ENCODE data around the gene MAP3K7CL. TPM values are rescaled to one million over a fixed set of nuclear protein-coding genes. Genes with fewer than 3 reads are reported as not detected.
A peak's percentile ranks its signal among the peaks of the same experiment; 100 is the strongest.

The MAP3K7CL gene
- total RNA-seq, 1 donor from 2014 or later = 67.3 TPM

DNA sequence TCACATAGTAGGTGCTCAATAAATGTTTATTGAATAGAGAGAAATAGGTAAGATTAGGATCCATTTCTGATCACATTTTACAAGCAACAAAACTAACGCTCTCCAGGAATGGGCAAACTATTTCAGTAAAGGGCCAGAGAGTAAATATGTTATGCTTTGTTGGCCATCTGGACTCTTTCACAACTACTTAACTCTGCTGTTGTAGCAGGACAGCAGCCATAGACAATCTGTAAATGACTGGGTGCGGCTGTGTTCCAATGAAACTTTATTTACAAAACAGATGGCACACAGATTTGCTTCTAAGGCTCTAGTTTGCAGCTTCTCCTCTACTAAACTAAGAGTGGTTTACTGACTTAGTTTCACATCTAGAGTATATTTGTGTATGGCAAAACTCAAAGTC, 85.3 kb downstream of the MAP3K7CL start:
- Histone ChIP-seq H4K20me1 (ENCODE audit: insufficient read depth, low read length) (no peaks in the 10 kb centered on the region), H3K9ac (ENCODE audit: low read length) (no peak overlapping the region), H3K4me3 (ENCODE audit: insufficient read depth, low read depth, low read length) (no peak overlapping the region), H3K4me1 (ENCODE audit: insufficient read depth, low read length) (peaks cover 23% of the 10 kb centered on the region), H3K27me3 (ENCODE audit: insufficient read depth, low read length) (no peaks in the 10 kb centered on the region), H3K9me3 (ENCODE audit: insufficient read depth, low read depth, low read length) (peaks cover 6% of the 10 kb centered on the region), H2AFZ (ENCODE audit: low read depth, low read length) (no peak overlapping the region), H3K36me3 (ENCODE audit: insufficient read depth, low read length) (no peaks in the 10 kb centered on the region), H3K27ac (ENCODE audit: low read depth, low read length) (no peak overlapping the region), H3K79me2 (ENCODE audit: insufficient read depth, low read length) (no peaks in the 10 kb centered on the region), H3K4me2 (ENCODE audit: low read length) (no peak overlapping the region)
- Mint-ChIP-seq H3K27ac (ENCODE audit: unreplicated experiment) (no peak overlapping the region), H3K36me3 (ENCODE audit: low read depth, unreplicated experiment) (no peaks in the 10 kb centered on the region), H3K9me3 (ENCODE audit: unreplicated experiment) (peaks cover 3% of the 10 kb centered on the region), H3K4me3 (ENCODE audit: unreplicated experiment) (no peak overlapping the region), H3K27me3 (ENCODE audit: low read depth, unreplicated experiment) (no peaks in the 10 kb centered on the region), H3K4me1 (ENCODE audit: low read depth, unreplicated experiment) (peaks cover 13% of the 10 kb centered on the region)
- FAIRE-seq (no peak), DNase-seq (ENCODE audit: low read depth) (no peak)
- TF ChIP-seq, protein P1, sequence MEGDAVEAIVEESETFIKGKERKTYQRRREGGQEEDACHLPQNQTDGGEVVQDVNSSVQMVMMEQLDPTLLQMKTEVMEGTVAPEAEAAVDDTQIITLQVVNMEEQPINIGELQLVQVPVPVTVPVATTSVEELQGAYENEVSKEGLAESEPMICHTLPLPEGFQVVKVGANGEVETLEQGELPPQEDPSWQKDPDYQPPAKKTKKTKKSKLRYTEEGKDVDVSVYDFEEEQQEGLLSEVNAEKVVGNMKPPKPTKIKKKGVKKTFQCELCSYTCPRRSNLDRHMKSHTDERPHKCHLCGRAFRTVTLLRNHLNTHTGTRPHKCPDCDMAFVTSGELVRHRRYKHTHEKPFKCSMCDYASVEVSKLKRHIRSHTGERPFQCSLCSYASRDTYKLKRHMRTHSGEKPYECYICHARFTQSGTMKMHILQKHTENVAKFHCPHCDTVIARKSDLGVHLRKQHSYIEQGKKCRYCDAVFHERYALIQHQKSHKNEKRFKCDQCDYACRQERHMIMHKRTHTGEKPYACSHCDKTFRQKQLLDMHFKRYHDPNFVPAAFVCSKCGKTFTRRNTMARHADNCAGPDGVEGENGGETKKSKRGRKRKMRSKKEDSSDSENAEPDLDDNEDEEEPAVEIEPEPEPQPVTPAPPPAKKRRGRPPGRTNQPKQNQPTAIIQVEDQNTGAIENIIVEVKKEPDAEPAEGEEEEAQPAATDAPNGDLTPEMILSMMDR (IDR thresholded peaks at IDR 0.05; ENCODE audit: insufficient read depth, low read depth, low read length) = no peak
- TF ChIP-seq EZH2 (IDR thresholded peaks at IDR 0.05; ENCODE audit: insufficient read depth, low read length) = no peak

DNA sequence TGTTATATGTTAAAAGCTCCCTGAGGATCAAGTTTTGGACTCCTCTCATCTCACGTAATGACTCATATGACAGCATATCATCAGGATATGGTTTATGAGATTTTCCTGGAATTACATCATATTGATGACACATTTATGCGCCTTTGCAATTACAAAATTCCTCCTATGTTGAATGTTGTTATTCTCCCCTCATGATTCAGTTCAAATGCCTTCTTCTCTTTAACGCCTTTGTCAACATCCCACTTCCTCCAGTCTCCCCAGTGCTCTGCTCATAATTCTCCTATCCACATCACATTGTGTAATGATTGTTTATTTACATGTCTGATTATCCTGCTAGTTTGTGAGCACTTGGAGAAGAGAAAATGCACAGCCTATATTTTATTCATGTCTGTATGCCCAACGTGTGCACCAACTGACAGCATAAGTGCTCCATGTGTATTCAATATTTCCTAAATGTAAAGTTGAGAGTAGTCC, 87.4 kb downstream of the MAP3K7CL start:
- H3K9me3 Mint-ChIP-seq (ENCODE audit: unreplicated experiment) = peaks cover 3% of the 10 kb centered on the region
- H3K27me3 ChIP-seq (ENCODE audit: insufficient read depth, low read length) = no peaks in the 10 kb centered on the region
- no peaks in the 10 kb centered on the region for H3K79me2 ChIP-seq (ENCODE audit: insufficient read depth, low read length)
- peaks cover 6% of the 10 kb centered on the region for H3K9me3 ChIP-seq (ENCODE audit: insufficient read depth, low read depth, low read length)
- peaks cover 18% of the 10 kb centered on the region for H3K4me1 Mint-ChIP-seq (ENCODE audit: low read depth, unreplicated experiment)
- H3K27me3 Mint-ChIP-seq (ENCODE audit: low read depth, unreplicated experiment) = no peaks in the 10 kb centered on the region
- peak overlapping the region; percentile 60 for H3K9ac ChIP-seq (ENCODE audit: low read length)
- no peaks in the 10 kb centered on the region for H4K20me1 ChIP-seq (ENCODE audit: insufficient read depth, low read length)
- H3K36me3 Mint-ChIP-seq (ENCODE audit: low read depth, unreplicated experiment) = no peaks in the 10 kb centered on the region
- FAIRE-seq (peak; percentile 94), DNase-seq (ENCODE audit: low read depth) (peak; percentile 97)
- H3K4me2 ChIP-seq (ENCODE audit: low read length) = peak overlapping the region; percentile 39
- no peak overlapping the region for H3K27ac Mint-ChIP-seq (ENCODE audit: unreplicated experiment)
- no peak for TF ChIP-seq EZH2 (IDR thresholded peaks at IDR 0.05; ENCODE audit: insufficient read depth, low read length)
- TF ChIP-seq, protein P1 (IDR thresholded peaks at IDR 0.05; ENCODE audit: insufficient read depth, low read depth, low read length) = no peak
- H3K36me3 ChIP-seq (ENCODE audit: insufficient read depth, low read length) = no peaks in the 10 kb centered on the region
- H3K4me3 ChIP-seq (ENCODE audit: insufficient read depth, low read depth, low read length) = no peak overlapping the region
- no peak overlapping the region for H3K4me3 Mint-ChIP-seq (ENCODE audit: unreplicated experiment)
- H2AFZ ChIP-seq (ENCODE audit: low read depth, low read length) = no peak overlapping the region
- H3K4me1 ChIP-seq (ENCODE audit: insufficient read depth, low read length) = peaks cover 38% of the 10 kb centered on the region
- peak overlapping the region; percentile 99 for H3K27ac ChIP-seq (ENCODE audit: low read depth, low read length)

DNA sequence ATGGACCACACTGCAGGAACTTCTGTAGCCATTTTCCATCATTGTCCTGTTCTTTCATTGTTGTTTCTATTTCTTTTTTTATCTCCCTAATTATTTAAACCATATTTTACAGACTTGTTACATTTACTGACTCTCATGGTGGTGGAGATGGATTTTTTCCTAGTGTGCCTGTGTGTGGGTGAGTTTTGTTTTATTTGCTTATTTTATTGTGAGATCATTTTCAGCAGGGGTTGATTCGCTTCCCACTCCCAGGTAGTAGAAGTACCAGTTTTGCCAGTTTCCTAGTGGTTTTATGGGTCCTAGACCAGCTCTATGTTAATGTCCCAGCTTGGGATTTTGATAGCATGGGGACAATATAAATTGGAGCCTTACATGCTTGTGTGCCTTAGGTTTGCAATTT, 88.3 kb downstream of the MAP3K7CL start:
- Mint-ChIP-seq H3K27me3 (ENCODE audit: low read depth, unreplicated experiment) (no peaks in the 10 kb centered on the region), H3K9me3 (ENCODE audit: unreplicated experiment) (peaks cover 3% of the 10 kb centered on the region), H3K27ac (ENCODE audit: unreplicated experiment) (peak overlapping the region; percentile 16), H3K4me3 (ENCODE audit: unreplicated experiment) (no peak overlapping the region), H3K4me1 (ENCODE audit: low read depth, unreplicated experiment) (peaks cover 18% of the 10 kb centered on the region), H3K36me3 (ENCODE audit: low read depth, unreplicated experiment) (no peaks in the 10 kb centered on the region)
- H3K79me2 ChIP-seq (ENCODE audit: insufficient read depth, low read length) = no peaks in the 10 kb centered on the region
- H2AFZ ChIP-seq (ENCODE audit: low read depth, low read length) = no peak overlapping the region
- FAIRE-seq (no peak), DNase-seq (ENCODE audit: low read depth) (no peak)
- no peaks in the 10 kb centered on the region for H3K36me3 ChIP-seq (ENCODE audit: insufficient read depth, low read length)
- H3K4me2 ChIP-seq (ENCODE audit: low read length) = no peak overlapping the region
- peaks cover 7% of the 10 kb centered on the region for H3K9me3 ChIP-seq (ENCODE audit: insufficient read depth, low read depth, low read length)
- H3K4me3 ChIP-seq (ENCODE audit: insufficient read depth, low read depth, low read length) = no peak overlapping the region
- no peak for TF ChIP-seq EZH2 (IDR thresholded peaks at IDR 0.05; ENCODE audit: insufficient read depth, low read length)
- TF ChIP-seq, protein P1 (IDR thresholded peaks at IDR 0.05; ENCODE audit: insufficient read depth, low read depth, low read length) = no peak
- H3K9ac ChIP-seq (ENCODE audit: low read length) = peak overlapping the region; percentile 60
- no peaks in the 10 kb centered on the region for H3K27me3 ChIP-seq (ENCODE audit: insufficient read depth, low read length)
- no peaks in the 10 kb centered on the region for H4K20me1 ChIP-seq (ENCODE audit: insufficient read depth, low read length)
- H3K27ac ChIP-seq (ENCODE audit: low read depth, low read length) = peak overlapping the region; percentile 99
- H3K4me1 ChIP-seq (ENCODE audit: insufficient read depth, low read length) = peaks cover 38% of the 10 kb centered on the region
